ENCODE results near the gene SLIT1. TPM values are rescaled to one million over a fixed set of nuclear protein-coding genes. Genes with fewer than 3 reads are reported as not detected.

Gene SLIT1
- polyA plus RNA-seq, 1 donor from 2014 or later: 9.5 TPM

- Histone ChIP-seq H3K79me2 (replicated peaks; ENCODE audit: insufficient read depth, low read length) (no peaks in the 10 kb centered on the region), H3K27ac (ENCODE audit: low read length) (no peak overlapping the region), H3F3A (ENCODE audit: insufficient read depth, low read length, poor library complexity, severe bottlenecking) (no peaks in the 10 kb centered on the region), H3K36me3 (ENCODE audit: insufficient read depth, low read length) (no peaks in the 10 kb centered on the region), H3K4me3 (ENCODE audit: low read length) (no peak overlapping the region), H2AFZ (ENCODE audit: low read depth, low read length) (no peak overlapping the region), H3K9me3 (ENCODE audit: low read length) (no peaks in the 10 kb centered on the region), H3K4me2 (ENCODE audit: low read length) (no peak overlapping the region), H4K20me1 (ENCODE audit: insufficient read depth) (no peaks in the 10 kb centered on the region), H3K9me2 (ENCODE audit: insufficient read depth, low read length) (no peaks in the 10 kb centered on the region), H3K9ac (ENCODE audit: low read length) (no peak overlapping the region), H3K27me3 (ENCODE audit: insufficient read depth, low read depth, low read length) (no peaks in the 10 kb centered on the region)
- no peak for TF ChIP-seq REST (IDR thresholded peaks at IDR 0.05; ENCODE audit: borderline replicate concordance)
- no peak for TF ChIP-seq TAF1 (IDR thresholded peaks at IDR 0.05; ENCODE audit: low read depth)
- no peak for TF ChIP-seq EZH2 (IDR thresholded peaks at IDR 0.05; ENCODE audit: borderline replicate concordance, insufficient read depth, low read length, poor library complexity, severe bottlenecking)
- no peak for TF ChIP-seq CTCF (IDR thresholded peaks at IDR 0.05; ENCODE audit: poor library complexity, severe bottlenecking)
- TF ChIP-seq SMC3 (conservative IDR thresholded peaks at IDR 0.05; ENCODE audit: poor library complexity): no peak
- TF ChIP-seq POLR2AphosphoS5 (IDR thresholded peaks at IDR 0.05): no peak
- TF ChIP-seq MXI1 (conservative IDR thresholded peaks at IDR 0.05; ENCODE audit: poor library complexity, severe bottlenecking): no peak
- no peak for TF ChIP-seq RAD21 (conservative IDR thresholded peaks at IDR 0.05)
- TF ChIP-seq EP300 (conservative IDR thresholded peaks at IDR 0.05; ENCODE audit: poor library complexity, severe bottlenecking): no peak
Observed at GRCh38 chr10:97129666-97130065, 56.1 kb downstream of the SLIT1 start.

GRCh38 chr10:97128516-97129154 lies 57.1 kb downstream of the SLIT1 start:
- H3F3A ChIP-seq (ENCODE audit: insufficient read depth, low read length, poor library complexity, severe bottlenecking): no peaks in the 10 kb centered on the region
- no peak overlapping the region for H3K4me3 ChIP-seq (ENCODE audit: low read length)
- H4K20me1 ChIP-seq (ENCODE audit: insufficient read depth): no peaks in the 10 kb centered on the region
- TF ChIP-seq RAD21 (conservative IDR thresholded peaks at IDR 0.05): no peak
- no peak for TF ChIP-seq REST (IDR thresholded peaks at IDR 0.05; ENCODE audit: borderline replicate concordance)
- TF ChIP-seq TAF1 (IDR thresholded peaks at IDR 0.05; ENCODE audit: low read depth): no peak
- H2AFZ ChIP-seq (ENCODE audit: low read depth, low read length): no peak overlapping the region
- H3K9me3 ChIP-seq (ENCODE audit: low read length): no peaks in the 10 kb centered on the region
- no peak overlapping the region for H3K9ac ChIP-seq (ENCODE audit: low read length)
- H3K27me3 ChIP-seq (ENCODE audit: insufficient read depth, low read depth, low read length): no peaks in the 10 kb centered on the region
- no peaks in the 10 kb centered on the region for H3K36me3 ChIP-seq (ENCODE audit: insufficient read depth, low read length)
- H3K4me2 ChIP-seq (ENCODE audit: low read length): no peak overlapping the region
- no peaks in the 10 kb centered on the region for H3K9me2 ChIP-seq (ENCODE audit: insufficient read depth, low read length)
- no peaks in the 10 kb centered on the region for H3K79me2 ChIP-seq (replicated peaks; ENCODE audit: insufficient read depth, low read length)
- H3K27ac ChIP-seq (ENCODE audit: low read length): no peak overlapping the region

All from neural cell (in vitro differentiated cells).